GM12872 (cell line): ENCODE results near the gene ZNF283.

Source experiments
- CTCF ChIP-seq: IDR thresholded peaks from 3 replicates; pipeline ENCODE4 v1.5.1; 2011; ENCODE audit warnings: low read depth, mild to moderate bottlenecking, low read length, moderate library complexity; ENCODE audit not compliant: insufficient read depth

ZNF283 gene

GRCh38 chr19:43847884-43848283, 20.8 kb downstream of the ZNF283 start:
- no peak for TF ChIP-seq CTCF

DNA sequence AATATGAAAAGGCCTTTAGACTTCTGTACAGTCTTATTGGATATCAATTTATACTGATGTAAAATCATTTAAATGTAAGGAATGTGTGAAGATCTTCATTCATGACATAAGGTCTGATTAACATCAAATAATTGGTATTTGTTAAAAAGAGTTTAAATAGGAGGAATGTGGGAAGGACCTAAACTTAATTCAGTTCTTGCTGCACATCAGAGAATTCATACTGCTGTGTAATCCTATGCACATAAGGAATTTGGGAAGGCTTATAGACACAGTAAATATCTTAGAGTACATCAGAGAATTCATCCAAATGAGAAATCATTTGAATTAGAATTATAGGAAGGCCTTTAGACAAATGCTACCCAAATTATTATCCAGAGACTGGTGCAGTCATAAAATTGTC, 21.7 kb downstream of the ZNF283 start:
- TF ChIP-seq CTCF: no peak

GRCh38 chr19:43858174-43858573, 31.1 kb downstream of the ZNF283 start:
- TF ChIP-seq CTCF: no peak

DNA sequence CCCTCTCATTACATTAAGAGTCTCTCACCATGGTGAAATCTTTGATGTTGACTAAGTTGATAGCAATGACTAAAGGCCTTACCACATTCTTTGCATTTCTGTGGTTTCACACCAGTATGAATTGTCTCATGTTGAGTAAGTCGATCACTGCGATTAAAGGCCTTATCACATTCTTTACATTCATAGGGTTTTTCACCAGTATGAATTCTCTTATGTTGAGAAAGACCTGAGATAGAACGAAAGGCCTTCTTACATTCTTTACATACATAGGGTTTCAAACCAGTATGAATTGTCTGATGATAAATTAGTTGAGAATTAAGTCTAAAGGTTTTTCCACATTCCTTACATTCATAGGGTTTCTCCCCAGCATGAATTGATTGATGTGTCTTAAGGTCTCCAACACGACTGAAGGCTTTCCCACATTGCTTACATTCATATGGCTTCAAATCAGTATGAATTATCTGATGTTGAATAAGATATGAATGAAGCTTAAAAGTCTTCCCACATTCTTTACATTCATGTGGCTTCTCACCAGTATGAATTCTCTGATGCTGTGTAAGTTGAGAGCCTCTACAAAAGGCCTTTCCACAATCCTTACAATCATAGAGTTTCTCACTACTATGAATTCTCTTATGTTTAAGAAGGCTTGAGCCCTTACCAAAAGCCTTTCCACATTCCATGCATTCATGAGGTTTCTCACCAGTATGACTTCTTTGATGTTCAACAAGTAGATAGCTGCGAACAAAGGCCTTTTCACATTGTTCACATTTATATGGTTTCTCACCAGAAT, 45.6 kb downstream of the ZNF283 start:
- TF ChIP-seq CTCF: no peak

GRCh38 chr19:43880483-43880882, 53.4 kb downstream of the ZNF283 start:
- TF ChIP-seq CTCF: no peak

DNA sequence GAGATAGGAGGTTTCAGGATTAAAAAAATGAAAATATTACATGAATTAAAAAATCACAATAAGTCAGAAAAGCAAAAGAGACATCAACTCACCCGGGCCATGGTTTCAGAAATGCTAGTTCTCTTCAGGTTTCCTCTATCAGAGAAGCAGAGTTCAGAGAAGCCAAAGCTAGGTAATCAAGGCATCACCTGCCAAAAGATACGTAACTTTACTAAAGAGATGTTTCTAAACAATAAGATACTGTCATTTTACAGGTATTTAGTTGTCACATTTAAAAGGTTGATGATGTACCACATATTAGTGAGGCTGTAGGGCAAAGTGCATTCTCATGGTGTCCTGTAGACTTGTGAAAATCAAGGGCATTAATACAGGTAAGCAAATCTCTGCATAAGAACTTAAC, 56.7 kb downstream of the ZNF283 start, which contains the start of gene ZNF404:
ZNF404 (minus strand) TSS at position 101 of the 400 bp plus-strand sequence.
- no peak for TF ChIP-seq CTCF

- TF ChIP-seq CTCF: no peak
These were observed 68.7 kb downstream of the ZNF283 start for GRCh38 chr19:43895727-43896308.
